Panc1 (cell line): ENCODE results near the gene DHX32. TPM values are rescaled to one million over a fixed set of nuclear protein-coding genes. Genes with fewer than 3 reads are reported as not detected.
"Not testable (repeated sequence)": the region's sequence is repeated elsewhere in the genome, so short reads cannot be mapped to it uniquely, and the experiment has no call there.

Experiments
- ATAC-seq: fragments of 200-7000 bp; cut with Tn5 transposase; 2 replicates; pipeline ENCODE4 v1.9.1; 2020; ENCODE audit warnings: mild to moderate bottlenecking, moderate library complexity
- BruUV-seq: library from RNA; stranded (reverse); fragments of 400-500 nt; replicated peaks from 2 replicates; lab custom pipeline; 2021; lab: Mats Ljungman, UMichigan
- CTCF ChIA-PET: fragments of 300-600 bp; sonication (Branson Sonifier 250); formaldehyde crosslinking; loops from one replicate; lab custom pipeline; 2022; ENCODE audit warnings: antibody characterized with exemption; lab: Charles Lee
- POLR2A ChIA-PET: fragments of 300-600 bp; sonication (Branson Sonifier 250); formaldehyde crosslinking; loops from one replicate; lab custom pipeline; 2022; ENCODE audit warnings: antibody characterized with exemption; lab: Charles Lee
- DNase-seq: peaks from one replicate; pipeline ENCODE4 v3.0.0-alpha.2; 2010; ENCODE audit warnings: low read depth, low spot score
- H3K27ac ChIP-seq: 2 replicates; pipeline ENCODE4 v1.5.1; 2011; ENCODE audit warnings: mild to moderate bottlenecking, low read length, inconsistent platforms
- H3K27me3 ChIP-seq: fragments of 200-500 bp; sonication (Bioruptor generic); 2 replicates; pipeline ENCODE4 v1.6.0; 2014; ENCODE audit warnings: low read length, inconsistent platforms; ENCODE audit not compliant: control insufficient read depth, insufficient read depth
- H3K36me3 ChIP-seq: fragments of 200-500 bp; sonication (Bioruptor generic); 2 replicates; pipeline ENCODE4 v1.5.1; 2014; ENCODE audit warnings: inconsistent platforms, mild to moderate bottlenecking, low read length, moderate library complexity; ENCODE audit not compliant: control insufficient read depth, insufficient read depth
- H3K4me1 ChIP-seq: 2 replicates; pipeline ENCODE4 v1.5.1; 2011; ENCODE audit warnings: inconsistent platforms, mild to moderate bottlenecking, low read length, moderate library complexity; ENCODE audit not compliant: control insufficient read depth, insufficient read depth
- H3K4me3 ChIP-seq, 2 experiments: 2 replicates each; pipeline ENCODE4 v1.5.1; 2011 to 2012; ENCODE audit warnings: low read depth in 2 of 2, low read length in 2 of 2, mild to moderate bottlenecking in 2 of 2, inconsistent platforms in 1 of 2, moderate library complexity in 1 of 2
- H3K9me3 ChIP-seq: fragments of 200-500 bp; sonication (Bioruptor generic); 2 replicates; pipeline ENCODE4 v1.5.1; 2014; ENCODE audit warnings: low read depth, mild to moderate bottlenecking, inconsistent platforms, low read length, moderate library complexity; ENCODE audit not compliant: control insufficient read depth, insufficient read depth
- POLR2AphosphoS5 ChIP-seq: IDR thresholded peaks from 2 replicates; pipeline ENCODE4 v1.6.1; 2012; ENCODE audit warnings: mild to moderate bottlenecking, low read depth, low read length, moderate library complexity
- SIN3A ChIP-seq: IDR thresholded peaks from 2 replicates; pipeline ENCODE4 v1.6.1; 2012; ENCODE audit warnings: low read depth, mild to moderate bottlenecking, low read length, moderate library complexity, borderline replicate concordance; ENCODE audit not compliant: insufficient read depth
- TCF7L2 ChIP-seq: IDR thresholded peaks from 2 replicates; pipeline ENCODE4 v1.6.1; 2011; ENCODE audit warnings: mild to moderate bottlenecking, low read depth, low read length, inconsistent platforms
- in situ Hi-C: cut with HindIII; loops from 2 replicates; pipeline ENCODE4 v1.10.0; 2016; ENCODE audit warnings: low sequenced_read_pairs, low pct_unique_long_range_greater_than_20kb
- intact Hi-C: fragments of 100-400 bp; cut with micrococcal nuclease; formaldehyde crosslinking; loops from one replicate; pipeline ENCODE4 v1.10.0; 2022; ENCODE audit not compliant: unreplicated experiment
- total RNA-seq: library from RNA; stranded (reverse); gene quantifications from one replicate; pipeline ENCODE4 v1.2.1, GENCODE V29; 2021; ENCODE audit not compliant: unreplicated experiment
- TF ChIP-seq, protein P1 (sequence below): fragments of 450-650 bp; IDR thresholded peaks from 2 replicates; pipeline ENCODE4 v1.5.1; 2017; ENCODE audit warnings: mild to moderate bottlenecking
- TF ChIP-seq, protein P2 (sequence below), 2 experiments: IDR thresholded peaks; 2 replicates each; pipeline ENCODE4 v1.6.1; 2011 to 2012; ENCODE audit warnings: low read depth in 2 of 2, control low read depth in 1 of 2, low read length in 1 of 2, mild to moderate bottlenecking in 1 of 2, moderate library complexity in 1 of 2; ENCODE audit not compliant: insufficient read depth in 1 of 2

DHX32 gene
- total RNA-seq, 1 experiment from 2014 or later, result 117 TPM

DNA sequence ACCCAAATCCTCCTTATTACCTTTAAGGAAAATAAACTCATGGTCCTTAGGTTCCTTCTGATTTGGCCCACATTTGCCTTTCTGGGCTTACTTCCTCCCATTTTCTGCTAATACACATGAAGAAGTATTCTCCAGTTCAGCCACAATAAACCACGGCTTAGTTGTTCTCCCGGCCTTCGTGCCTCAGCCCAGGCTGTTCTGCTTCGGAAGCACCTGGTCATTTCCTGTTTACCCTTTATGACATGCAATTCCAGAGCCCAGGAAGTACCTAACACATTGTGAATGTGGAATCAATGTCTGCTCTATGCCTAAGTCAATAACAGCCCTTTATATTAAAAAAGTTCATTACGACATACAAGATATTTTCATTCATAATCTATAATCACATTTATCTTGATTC, 11.3 kb upstream of the DHX32 start:
- peak; percentile 36; the same call in 1 of the 2 replicates for ATAC-seq
- POLR2A ChIA-PET, result interaction anchor here (0.7 kb wide), 1 partner anchor 13 kb away, joined by 3 read pairs; no protein-coding TSS in a partner anchor
- BruUV-seq, result TSS peak; percentile 15
- H3K36me3 ChIP-seq, in situ Hi-C loops, H3K27me3 ChIP-seq, H3K9me3 ChIP-seq, DNase-seq, CTCF ChIA-PET, intact Hi-C loops: not testable (repeated sequence)
- Histone ChIP-seq H3K27ac (peak overlapping the region; percentile 81), H3K4me1 (peaks cover 46% of the 10 kb centered on the region), H3K4me3 (peak overlapping the region in 1 of 2 experiments; percentile 28; a peak in 2 of 4 replicates)

DNA sequence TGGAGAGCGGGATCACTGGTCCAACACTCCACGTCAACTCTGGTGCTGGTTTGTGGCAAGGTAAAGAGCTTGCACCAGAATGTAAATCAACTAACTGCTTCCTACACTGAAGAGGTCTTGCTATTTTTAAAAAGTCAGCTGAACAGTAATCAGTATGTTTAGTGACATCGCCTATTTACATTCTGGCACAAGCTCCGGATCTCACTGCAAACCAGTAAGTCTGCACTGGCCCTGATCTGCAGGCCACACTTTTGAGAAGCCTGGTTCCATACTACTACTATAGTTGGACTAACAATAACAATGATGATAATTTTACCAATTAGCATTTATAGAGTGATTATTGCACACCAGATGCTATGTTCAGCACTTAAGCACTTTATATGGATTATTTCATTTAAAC, 8.3 kb upstream of the DHX32 start:
- in situ Hi-C loops, H3K27me3 ChIP-seq, H3K9me3 ChIP-seq, BruUV-seq, intact Hi-C loops, CTCF ChIA-PET, H3K4me3 ChIP-seq, H3K36me3 ChIP-seq, DNase-seq, POLR2A ChIA-PET: not testable (repeated sequence)
- H3K4me1 ChIP-seq, result peaks cover 60% of the 10 kb centered on the region
- peak; percentile 64 for ATAC-seq
- H3K27ac ChIP-seq, result peak overlapping the region; percentile 79; the same call in 1 of the 2 replicates

DNA sequence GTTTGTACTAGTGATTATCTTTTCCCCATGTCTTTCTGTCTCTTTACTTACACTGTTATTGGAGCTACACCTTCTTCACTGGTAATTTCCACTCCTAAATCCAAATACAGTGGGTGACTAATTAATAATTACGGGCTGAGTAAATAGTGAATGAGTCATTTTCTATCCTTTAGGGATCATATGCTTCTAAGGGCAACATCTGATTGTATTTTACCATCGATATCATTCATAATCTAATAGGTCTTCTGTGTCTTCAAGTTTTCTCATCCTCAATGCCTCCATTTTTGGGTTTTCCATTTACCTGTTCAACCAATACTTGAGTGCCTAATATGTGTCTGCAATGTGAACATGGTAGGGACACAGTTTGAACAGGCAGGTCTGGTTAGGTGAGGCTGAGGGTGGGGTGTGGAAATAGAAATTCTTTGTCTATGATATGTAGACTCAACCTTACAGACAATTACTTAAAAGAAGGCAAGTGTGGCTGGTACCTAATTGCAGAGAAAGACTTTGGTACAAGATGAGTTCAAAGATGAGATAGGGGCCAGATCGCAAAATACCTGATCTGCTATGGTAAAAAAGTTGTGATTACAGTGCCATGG, 5.9 kb upstream of the DHX32 start:
- no peaks in the 10 kb centered on the region for H3K9me3 ChIP-seq
- no peak overlapping the region for H3K4me3 ChIP-seq
- POLR2A ChIA-PET, result no interaction called here
- intact Hi-C loops (no loop called here), in situ Hi-C loops (no loop called here)
- CTCF ChIA-PET, result no interaction called here
- H3K27me3 ChIP-seq, result no peaks in the 10 kb centered on the region
- H3K36me3 ChIP-seq, result no peaks in the 10 kb centered on the region; the same call in 1 of the 2 replicates
- H3K27ac ChIP-seq, result peak overlapping the region; percentile 67
- no TSS peak for BruUV-seq
- TF ChIP-seq TCF7L2 (no peak), SIN3A (no peak), POLR2AphosphoS5 (no peak)
- TF ChIP-seq, protein P1, sequence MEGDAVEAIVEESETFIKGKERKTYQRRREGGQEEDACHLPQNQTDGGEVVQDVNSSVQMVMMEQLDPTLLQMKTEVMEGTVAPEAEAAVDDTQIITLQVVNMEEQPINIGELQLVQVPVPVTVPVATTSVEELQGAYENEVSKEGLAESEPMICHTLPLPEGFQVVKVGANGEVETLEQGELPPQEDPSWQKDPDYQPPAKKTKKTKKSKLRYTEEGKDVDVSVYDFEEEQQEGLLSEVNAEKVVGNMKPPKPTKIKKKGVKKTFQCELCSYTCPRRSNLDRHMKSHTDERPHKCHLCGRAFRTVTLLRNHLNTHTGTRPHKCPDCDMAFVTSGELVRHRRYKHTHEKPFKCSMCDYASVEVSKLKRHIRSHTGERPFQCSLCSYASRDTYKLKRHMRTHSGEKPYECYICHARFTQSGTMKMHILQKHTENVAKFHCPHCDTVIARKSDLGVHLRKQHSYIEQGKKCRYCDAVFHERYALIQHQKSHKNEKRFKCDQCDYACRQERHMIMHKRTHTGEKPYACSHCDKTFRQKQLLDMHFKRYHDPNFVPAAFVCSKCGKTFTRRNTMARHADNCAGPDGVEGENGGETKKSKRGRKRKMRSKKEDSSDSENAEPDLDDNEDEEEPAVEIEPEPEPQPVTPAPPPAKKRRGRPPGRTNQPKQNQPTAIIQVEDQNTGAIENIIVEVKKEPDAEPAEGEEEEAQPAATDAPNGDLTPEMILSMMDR, result no peak
- TF ChIP-seq, protein P2, sequence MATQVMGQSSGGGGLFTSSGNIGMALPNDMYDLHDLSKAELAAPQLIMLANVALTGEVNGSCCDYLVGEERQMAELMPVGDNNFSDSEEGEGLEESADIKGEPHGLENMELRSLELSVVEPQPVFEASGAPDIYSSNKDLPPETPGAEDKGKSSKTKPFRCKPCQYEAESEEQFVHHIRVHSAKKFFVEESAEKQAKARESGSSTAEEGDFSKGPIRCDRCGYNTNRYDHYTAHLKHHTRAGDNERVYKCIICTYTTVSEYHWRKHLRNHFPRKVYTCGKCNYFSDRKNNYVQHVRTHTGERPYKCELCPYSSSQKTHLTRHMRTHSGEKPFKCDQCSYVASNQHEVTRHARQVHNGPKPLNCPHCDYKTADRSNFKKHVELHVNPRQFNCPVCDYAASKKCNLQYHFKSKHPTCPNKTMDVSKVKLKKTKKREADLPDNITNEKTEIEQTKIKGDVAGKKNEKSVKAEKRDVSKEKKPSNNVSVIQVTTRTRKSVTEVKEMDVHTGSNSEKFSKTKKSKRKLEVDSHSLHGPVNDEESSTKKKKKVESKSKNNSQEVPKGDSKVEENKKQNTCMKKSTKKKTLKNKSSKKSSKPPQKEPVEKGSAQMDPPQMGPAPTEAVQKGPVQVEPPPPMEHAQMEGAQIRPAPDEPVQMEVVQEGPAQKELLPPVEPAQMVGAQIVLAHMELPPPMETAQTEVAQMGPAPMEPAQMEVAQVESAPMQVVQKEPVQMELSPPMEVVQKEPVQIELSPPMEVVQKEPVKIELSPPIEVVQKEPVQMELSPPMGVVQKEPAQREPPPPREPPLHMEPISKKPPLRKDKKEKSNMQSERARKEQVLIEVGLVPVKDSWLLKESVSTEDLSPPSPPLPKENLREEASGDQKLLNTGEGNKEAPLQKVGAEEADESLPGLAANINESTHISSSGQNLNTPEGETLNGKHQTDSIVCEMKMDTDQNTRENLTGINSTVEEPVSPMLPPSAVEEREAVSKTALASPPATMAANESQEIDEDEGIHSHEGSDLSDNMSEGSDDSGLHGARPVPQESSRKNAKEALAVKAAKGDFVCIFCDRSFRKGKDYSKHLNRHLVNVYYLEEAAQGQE (IDR thresholded peaks at IDR 0.05; ENCODE audit: insufficient read depth in 1 of 2, low read depth in 2 of 2, low read length in 1 of 2), result no peak
- DNase-seq, result no peak
- peaks cover 64% of the 10 kb centered on the region for H3K4me1 ChIP-seq
- ATAC-seq, result no peak
